WERI-Rb-1 (cell line): ENCODE results near the gene MPLKIP.
"Not testable (repeated sequence)": the region's sequence is repeated elsewhere in the genome, so short reads cannot be mapped to it uniquely, and the experiment has no call there.

Experiments
- DNase-seq: peaks from one replicate; pipeline ENCODE4 v3.0.0-alpha.2; 2020
- H3K27ac ChIP-seq: fragments of 250-450 bp; sonication (Bioruptor Pico); 2 replicates; pipeline ENCODE4 v1.5.1; 2020; ENCODE audit warnings: mild to moderate bottlenecking, moderate library complexity
- H3K27me3 ChIP-seq: fragments of 250-450 bp; sonication (Bioruptor Pico); 2 replicates; pipeline ENCODE4 v1.5.1; 2021; ENCODE audit warnings: mild to moderate bottlenecking, low read depth, moderate library complexity; ENCODE audit not compliant: insufficient read depth, severe bottlenecking
- H3K36me3 ChIP-seq: fragments of 250-450 bp; sonication (Bioruptor Pico); 2 replicates; pipeline ENCODE4 v1.5.1; 2020; ENCODE audit warnings: mild to moderate bottlenecking, moderate library complexity
- H3K4me3 ChIP-seq: 2 replicates; pipeline ENCODE4 v1.5.1; 2011; ENCODE audit warnings: low read depth, mild to moderate bottlenecking, control low read depth, low read length
- H3K9me3 ChIP-seq: fragments of 250-450 bp; sonication (Bioruptor Pico); 2 replicates; pipeline ENCODE4 v1.5.1; 2021; ENCODE audit warnings: mild to moderate bottlenecking, moderate library complexity; ENCODE audit not compliant: severe bottlenecking
- TF ChIP-seq, protein P1 (sequence below): IDR thresholded peaks from 2 replicates; pipeline ENCODE4 v1.5.1; 2011; ENCODE audit warnings: low read depth, mild to moderate bottlenecking, control low read depth, inconsistent platforms, low read length

Gene MPLKIP

GRCh38 chr7:40147371-40148246, 13.2 kb upstream of the MPLKIP start:
- H3K36me3 ChIP-seq: no peaks in the 10 kb centered on the region
- no peak overlapping the region for H3K27ac ChIP-seq
- no peak for DNase-seq
- TF ChIP-seq, protein P1, sequence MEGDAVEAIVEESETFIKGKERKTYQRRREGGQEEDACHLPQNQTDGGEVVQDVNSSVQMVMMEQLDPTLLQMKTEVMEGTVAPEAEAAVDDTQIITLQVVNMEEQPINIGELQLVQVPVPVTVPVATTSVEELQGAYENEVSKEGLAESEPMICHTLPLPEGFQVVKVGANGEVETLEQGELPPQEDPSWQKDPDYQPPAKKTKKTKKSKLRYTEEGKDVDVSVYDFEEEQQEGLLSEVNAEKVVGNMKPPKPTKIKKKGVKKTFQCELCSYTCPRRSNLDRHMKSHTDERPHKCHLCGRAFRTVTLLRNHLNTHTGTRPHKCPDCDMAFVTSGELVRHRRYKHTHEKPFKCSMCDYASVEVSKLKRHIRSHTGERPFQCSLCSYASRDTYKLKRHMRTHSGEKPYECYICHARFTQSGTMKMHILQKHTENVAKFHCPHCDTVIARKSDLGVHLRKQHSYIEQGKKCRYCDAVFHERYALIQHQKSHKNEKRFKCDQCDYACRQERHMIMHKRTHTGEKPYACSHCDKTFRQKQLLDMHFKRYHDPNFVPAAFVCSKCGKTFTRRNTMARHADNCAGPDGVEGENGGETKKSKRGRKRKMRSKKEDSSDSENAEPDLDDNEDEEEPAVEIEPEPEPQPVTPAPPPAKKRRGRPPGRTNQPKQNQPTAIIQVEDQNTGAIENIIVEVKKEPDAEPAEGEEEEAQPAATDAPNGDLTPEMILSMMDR: peak; percentile 13; the same call in 1 of the 2 replicates
- no peaks in the 10 kb centered on the region for H3K27me3 ChIP-seq
- no peaks in the 10 kb centered on the region for H3K9me3 ChIP-seq
- no peak overlapping the region for H3K4me3 ChIP-seq

- not testable (repeated sequence) for H3K27me3 ChIP-seq, H3K9me3 ChIP-seq, H3K4me3 ChIP-seq, H3K36me3 ChIP-seq, DNase-seq, H3K27ac ChIP-seq
Measured at GRCh38 chr7:40145596-40146130, 11.2 kb upstream of the MPLKIP start.

- H3K27ac ChIP-seq, H3K4me3 ChIP-seq, H3K27me3 ChIP-seq, DNase-seq, H3K36me3 ChIP-seq, H3K9me3 ChIP-seq: not testable (repeated sequence)
Measured at GRCh38 chr7:40141916-40142315, 7.5 kb upstream of the MPLKIP start.

DNA sequence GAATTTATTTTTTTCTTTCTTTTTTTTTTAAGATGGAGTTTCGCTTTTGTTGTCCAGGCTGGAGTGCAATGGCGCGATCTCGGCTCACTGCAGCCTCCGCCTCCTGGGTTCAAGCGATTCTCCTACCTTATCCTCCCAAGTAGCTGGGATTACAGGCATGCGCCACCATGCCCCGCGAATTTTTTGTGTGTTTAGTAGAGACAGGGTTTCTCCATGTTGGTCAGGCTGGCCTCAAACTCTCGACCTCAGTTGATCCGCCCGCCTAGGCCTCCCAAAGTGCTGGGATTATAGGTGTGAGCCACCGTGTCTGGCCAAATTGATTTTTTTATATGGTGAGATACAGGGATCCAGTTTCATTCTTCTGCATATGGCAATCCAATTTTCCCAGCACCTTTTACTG, 5.5 kb upstream of the MPLKIP start:
- H3K4me3 ChIP-seq, H3K36me3 ChIP-seq, H3K27me3 ChIP-seq, H3K27ac ChIP-seq, DNase-seq, H3K9me3 ChIP-seq: not testable (repeated sequence)

DNA sequence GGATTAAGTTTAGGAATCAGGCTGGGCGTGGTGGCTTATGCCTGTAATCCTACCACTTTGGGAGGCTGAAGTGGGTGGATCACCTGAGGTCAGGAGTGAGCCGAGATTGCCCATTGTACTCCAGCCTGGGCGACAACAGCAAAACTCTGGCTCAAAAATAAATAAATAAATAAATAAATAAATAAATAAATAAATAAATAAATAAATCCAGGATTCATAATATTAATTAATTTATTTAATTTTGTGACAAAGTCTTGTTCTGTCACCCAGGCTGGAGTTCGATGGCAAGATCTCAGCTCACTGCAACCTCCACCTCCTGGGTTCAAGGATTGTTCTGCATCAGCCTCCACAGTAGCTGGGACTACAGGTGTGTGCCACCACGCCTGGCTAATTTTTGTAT, 4.6 kb upstream of the MPLKIP start:
- H3K27me3 ChIP-seq: no peaks in the 10 kb centered on the region
- DNase-seq: no peak
- TF ChIP-seq, protein P1: no peak
- H3K27ac ChIP-seq: no peak overlapping the region
- no peaks in the 10 kb centered on the region for H3K9me3 ChIP-seq
- peaks cover 6% of the 10 kb centered on the region; the same call in 1 of the 2 replicates for H3K36me3 ChIP-seq
- H3K4me3 ChIP-seq: no peak overlapping the region

- no peaks in the 10 kb centered on the region for H3K27me3 ChIP-seq
- DNase-seq: no peak
- H3K4me3 ChIP-seq: no peak overlapping the region
- TF ChIP-seq, protein P1: no peak
- H3K27ac ChIP-seq: no peak overlapping the region
- no peaks in the 10 kb centered on the region for H3K9me3 ChIP-seq
- peaks cover 7% of the 10 kb centered on the region for H3K36me3 ChIP-seq
Measured at GRCh38 chr7:40137563-40137962, 3.1 kb upstream of the MPLKIP start.

DNA sequence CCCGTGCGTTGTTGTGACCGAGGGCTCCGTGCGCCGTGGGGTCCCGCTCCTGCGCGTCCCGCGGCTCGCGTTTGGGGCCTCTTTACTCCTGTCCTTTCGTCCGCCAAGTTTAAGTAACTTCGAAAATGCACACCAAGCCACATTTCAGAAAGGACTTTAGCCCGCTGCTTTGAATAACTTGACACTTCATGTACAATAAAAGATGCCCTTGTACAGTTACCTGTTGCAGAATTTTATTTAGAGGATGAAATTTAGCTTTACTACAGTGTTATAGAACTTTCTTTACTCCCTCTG, 842 bp upstream of the MPLKIP start:
- Histone ChIP-seq H3K36me3 (peaks cover 14% of the 10 kb centered on the region), H3K27me3 (no peaks in the 10 kb centered on the region), H3K27ac (no peak overlapping the region), H3K4me3 (peak overlapping the region; percentile 90), H3K9me3 (no peaks in the 10 kb centered on the region)
- TF ChIP-seq, protein P1: no peak
- DNase-seq: no peak
